ENCODE data around the gene PIN1.
"Not testable (repeated sequence)": the region's sequence is repeated elsewhere in the genome, so short reads cannot be mapped to it uniquely, and the experiment has no call there.

PIN1 gene

GRCh38 chr19:9834726-9835506, at the start of gene PIN1:
PIN1 (plus strand) TSS chr19:9835318; CDS start chr19:9835345, 27 bp downstream.
- DNase-seq (ENCODE audit: low spot score), result peak; percentile 99

DNA sequence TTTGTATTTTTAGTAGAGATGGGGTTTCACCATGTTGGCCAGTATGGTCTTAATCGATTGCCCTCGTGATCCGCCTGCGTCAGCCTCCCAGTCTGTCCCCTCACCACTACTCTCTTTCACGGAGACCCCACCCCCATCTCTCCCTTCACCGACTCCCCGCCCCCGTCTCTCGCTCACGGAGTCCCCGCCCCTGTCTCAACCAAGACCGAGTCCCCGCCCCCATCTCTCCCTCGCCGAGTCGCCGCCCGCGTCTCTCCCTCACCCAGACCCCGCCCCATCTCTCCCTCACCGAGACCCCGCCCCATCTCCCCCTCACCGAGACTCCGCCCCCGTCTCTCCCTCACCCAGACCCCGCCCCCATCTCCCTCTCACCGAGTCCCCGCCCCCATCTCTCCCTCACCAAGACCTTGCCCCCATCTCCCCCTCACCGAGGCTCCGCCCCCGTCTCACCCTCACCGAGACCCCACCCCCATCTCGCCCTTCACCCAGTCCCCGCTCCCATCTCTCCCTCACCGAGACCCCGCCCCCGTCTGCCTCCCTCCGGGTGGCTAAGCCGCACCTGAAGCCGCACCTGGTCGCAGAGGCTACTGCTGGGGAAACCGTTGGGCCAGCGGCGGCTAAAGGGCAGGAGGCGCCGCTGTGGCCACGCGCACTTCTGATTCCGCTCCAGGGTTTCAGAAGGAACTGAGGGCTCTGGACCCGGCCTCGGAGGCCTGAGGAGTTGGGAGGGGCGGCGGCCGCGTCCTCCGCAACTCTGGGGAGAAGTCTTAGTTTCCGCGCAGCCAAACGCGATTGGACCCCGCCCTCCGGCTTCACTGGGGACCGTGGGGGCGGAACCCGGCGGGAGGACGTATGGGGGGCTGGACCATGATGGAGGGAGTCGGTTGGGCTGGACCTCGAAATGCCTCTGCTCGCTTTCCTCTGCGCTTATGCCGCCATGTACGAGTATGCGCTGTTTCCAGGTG, 49.5 kb upstream of the PIN1 start:
- DNase-seq (ENCODE audit: low spot score), result peak; percentile 46

DNA sequence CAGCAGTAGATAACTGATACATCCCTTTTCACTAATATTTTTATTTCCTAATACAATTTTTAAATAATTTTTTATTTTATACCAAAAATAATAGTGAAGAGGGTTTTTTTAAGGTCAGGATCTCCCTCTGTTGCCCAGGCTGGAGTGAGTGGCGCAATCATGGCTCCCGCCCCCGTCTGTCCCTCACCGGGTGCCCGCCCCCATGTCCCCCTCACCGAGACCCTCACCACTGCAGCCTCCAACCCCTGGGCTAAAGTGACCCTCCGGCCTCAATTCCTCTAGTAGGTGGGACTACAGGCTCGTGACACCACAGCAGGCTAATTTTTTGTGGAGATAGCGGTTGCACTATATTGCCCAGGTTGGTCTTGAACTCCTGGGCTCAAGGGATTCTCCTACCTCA, 48.8 kb upstream of the PIN1 start:
- DNase-seq (ENCODE audit: low spot score), result no peak

DNA sequence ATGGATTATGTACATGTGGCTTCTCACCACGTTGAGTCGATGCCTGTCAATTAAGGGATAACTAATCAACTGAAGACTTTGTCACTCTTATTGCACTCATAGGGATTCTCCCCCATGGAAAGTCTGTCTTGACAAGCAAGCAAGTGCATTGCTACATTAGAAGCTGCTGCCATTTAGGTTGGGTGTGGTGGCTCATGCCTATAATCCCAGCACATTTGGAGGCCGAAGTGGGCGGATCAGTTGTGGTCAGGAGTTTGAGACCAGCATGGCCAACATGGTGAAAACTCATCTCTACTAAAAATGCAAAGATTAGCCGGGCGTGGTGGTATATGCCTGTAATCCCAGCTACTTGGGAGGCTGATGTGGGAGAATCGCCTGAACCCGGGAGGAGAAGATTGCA, 48.3 kb upstream of the PIN1 start:
- DNase-seq (ENCODE audit: low spot score), result no peak

- not testable (repeated sequence) for DNase-seq (ENCODE audit: low spot score)
Observed at GRCh38 chr19:9788604-9789003, 46.5 kb upstream of the PIN1 start.

DNA sequence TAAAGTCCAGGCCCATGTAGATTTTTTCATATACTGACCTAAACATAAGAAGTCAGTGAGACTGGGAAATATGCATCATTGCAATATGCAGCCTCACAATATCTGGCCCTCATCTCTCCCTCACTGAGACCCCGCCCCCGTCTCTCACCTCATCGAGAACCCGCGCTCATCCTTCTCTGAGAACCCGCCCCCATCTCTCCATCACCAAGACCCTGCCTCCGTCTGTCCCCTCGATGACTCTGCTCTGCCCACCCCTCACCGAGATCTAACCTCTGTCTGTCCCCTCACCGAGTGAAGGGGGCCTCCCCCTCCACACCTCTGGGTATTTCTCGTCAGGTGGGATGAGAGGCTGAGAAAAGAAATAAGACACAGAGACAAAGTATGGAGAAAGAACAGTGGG, 46.1 kb upstream of the PIN1 start:
- no peak for DNase-seq (ENCODE audit: low spot score)

DNA sequence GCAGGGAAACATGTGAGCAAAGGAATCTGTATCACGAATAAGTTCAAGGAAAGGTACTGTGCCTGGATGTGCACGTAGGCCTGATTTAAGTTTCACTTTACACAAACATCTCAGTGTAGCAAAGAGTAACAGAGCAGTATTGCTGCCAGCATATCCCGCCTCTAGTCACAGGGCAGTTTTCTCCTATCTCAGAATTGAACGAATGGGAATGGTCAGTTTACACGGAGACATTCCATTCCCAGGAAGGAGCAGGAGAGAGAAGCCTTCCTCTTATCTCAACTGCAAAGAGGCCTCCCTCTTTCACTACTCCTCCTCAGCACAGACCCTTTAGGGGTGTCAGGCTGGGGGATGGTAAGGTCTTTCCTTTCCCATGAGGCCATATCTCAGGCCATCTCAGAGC, 45.5 kb upstream of the PIN1 start:
- DNase-seq (ENCODE audit: low spot score), result not testable (repeated sequence)

DNA sequence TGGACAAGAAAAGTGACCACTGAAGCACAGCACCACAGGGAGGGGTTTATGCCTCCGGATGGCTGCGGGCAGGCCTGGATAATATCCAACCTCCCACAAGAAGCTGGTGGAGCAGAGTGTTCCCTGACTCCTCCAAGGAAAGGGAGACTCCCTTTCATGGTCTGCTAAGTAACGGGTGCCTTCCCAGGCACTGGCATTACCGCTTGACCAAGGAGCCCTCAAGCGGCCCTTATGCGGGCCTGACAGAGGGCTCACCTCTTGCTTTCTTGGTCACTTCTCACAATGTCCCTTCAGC, 44.1 kb upstream of the PIN1 start:
- not testable (repeated sequence) for DNase-seq (ENCODE audit: low spot score)

DNA sequence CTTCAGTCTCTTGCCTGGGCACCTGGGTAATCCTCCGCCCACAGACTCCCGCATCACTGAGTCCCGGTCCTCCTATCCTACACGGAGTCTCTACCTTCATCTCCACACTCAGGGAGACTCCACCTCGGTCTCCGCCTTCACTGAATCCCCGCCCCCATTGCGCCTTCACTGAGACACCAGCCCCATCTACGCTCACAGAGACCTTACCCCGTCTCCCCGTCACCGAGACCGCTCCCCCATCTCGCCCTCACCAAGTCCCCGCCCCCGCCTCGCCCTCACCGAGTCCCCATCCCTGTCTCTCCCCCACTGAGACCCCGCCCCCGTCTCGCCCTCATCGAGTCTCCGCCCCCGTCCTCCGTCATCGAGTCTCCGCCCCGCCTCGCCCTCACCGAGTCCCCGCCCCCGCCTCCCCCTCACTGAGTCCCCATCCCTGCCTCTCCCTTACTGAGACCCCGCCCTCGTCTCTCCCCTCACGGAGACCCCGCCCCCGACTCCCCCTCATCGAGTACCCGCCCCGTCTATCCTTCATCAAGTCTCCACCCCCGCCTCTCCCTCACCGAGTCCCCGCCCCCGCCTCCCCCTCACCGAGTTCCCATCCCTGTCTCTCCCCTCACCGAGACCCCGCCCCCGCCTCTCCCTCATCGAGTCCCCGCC, 43.4 kb upstream of the PIN1 start:
- DNase-seq (ENCODE audit: low spot score), result peak; percentile 57

- DNase-seq (ENCODE audit: low spot score), result no peak
Observed at GRCh38 chr19:9792206-9793070, 42.7 kb upstream of the PIN1 start.

DNA sequence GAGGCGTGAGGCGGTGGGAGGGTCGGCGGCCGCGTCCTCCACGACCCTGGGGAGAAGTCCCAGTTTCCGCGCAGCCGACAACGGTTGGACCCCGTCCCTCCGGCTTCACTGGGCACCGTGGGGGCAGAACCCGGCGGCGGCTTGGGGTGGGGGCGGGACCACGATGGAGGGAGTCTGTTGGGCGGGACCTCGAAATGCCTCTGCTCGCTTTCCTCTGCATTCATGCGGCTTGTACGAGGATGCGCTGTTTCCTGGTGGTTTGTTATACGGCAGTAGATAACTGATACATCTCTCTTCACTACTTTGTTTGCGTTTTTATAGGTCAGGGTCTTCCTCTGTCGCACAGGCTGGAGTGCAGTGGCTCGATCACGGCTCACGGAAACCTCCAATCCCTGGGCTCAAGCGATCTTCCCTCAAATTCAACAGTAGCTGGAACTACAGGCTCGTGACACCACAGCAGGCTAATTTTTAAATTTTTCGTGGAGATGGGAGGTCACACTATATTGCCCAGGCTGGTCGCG, 42.0 kb upstream of the PIN1 start:
- no peak for DNase-seq (ENCODE audit: low spot score)

DNA sequence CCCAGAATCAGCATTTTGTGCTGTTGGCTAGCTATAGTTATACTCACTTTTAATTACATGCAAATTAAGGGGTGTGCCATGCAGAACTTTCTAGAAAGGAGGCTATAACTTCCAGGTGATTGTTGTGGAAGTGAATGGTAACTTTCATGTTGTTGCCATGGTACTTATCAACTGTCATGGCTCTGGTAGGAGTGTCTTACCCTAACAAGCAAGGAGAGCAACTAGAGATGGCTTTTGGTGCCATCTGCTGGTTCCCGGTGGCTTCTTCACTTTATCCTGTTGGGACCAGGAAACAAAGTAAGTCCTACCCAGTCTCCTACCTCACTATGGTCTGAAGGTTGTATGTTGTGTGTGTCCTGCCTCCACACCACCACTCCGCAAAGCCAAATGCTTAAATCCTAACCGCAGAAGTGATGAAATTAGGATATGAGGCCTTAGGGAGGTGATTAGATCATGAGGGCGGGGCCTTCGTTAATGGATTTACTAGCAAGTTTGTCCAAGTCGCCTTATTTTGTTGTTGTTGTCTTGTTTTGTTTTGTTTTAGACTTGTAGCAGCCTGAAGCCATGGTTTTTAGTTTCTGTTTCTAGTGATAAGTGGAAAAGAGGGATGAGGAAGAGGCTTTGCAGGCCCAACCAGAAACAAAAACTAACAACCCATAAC, 38.9 kb upstream of the PIN1 start:
- peak; percentile 78 for DNase-seq (ENCODE audit: low spot score)

- DNase-seq (ENCODE audit: low spot score), result no peak
Observed at GRCh38 chr19:9797871-9798270, 37.2 kb upstream of the PIN1 start.

DNA sequence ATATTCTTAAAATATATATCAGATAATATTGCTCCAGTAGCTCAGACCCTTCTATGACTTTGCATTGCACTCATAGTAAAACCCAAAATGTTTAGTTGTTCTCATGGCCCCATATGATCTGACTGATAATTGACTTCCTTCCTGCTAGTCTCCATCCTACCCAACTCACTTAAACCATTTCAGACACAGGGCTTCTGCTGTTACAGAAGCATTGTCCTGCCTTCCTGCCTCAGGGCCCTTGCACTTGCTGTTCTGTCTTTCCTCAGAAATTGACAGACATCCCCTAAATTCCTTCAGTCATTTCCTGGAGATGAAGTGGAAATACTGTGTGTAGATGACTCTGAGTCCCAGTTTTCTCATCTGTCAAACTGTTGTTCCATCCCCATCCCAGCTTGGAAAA, 36.0 kb upstream of the PIN1 start:
- no peak for DNase-seq (ENCODE audit: low spot score)

DNA sequence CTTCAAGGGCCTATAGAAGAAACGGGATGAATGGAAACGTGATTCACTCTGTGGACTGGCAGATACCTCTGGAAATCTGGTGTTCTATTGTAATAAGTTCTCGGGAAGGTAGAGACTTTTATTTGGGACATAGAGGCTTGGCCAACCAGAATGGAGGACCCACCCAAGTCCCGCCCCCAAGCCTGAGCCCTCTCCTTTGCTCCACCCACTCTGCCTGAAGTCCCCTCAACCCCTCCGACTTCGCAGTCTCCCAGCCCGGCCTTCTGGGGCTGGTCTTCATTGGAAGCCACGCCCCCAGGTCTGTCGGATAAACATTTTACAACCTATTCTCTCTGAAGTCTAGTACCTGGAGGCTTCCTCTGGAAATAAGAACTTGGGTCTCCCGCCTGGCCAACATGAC, 33.1 kb upstream of the PIN1 start:
- no peak for DNase-seq (ENCODE audit: low spot score)

DNA sequence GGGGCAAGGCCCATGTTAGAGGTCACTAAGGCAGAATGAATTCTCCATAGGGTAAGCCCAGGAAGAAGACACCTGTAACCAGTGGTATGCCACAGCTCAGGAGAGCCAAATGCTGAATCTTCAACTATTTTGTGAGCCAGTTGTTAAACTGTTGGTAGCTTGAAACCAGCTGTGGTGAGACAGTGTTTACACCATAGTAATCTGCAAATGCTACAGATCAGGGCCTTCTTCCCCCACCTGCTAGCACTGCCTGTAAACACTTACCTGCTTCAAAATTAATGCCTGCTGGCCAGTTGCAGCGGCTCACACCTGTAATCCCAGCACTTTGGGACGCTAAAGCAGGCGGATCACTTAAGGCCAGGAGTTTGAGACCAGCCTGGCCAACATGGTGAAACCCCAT, 28.3 kb upstream of the PIN1 start:
- DNase-seq (ENCODE audit: low spot score), result no peak

DNA sequence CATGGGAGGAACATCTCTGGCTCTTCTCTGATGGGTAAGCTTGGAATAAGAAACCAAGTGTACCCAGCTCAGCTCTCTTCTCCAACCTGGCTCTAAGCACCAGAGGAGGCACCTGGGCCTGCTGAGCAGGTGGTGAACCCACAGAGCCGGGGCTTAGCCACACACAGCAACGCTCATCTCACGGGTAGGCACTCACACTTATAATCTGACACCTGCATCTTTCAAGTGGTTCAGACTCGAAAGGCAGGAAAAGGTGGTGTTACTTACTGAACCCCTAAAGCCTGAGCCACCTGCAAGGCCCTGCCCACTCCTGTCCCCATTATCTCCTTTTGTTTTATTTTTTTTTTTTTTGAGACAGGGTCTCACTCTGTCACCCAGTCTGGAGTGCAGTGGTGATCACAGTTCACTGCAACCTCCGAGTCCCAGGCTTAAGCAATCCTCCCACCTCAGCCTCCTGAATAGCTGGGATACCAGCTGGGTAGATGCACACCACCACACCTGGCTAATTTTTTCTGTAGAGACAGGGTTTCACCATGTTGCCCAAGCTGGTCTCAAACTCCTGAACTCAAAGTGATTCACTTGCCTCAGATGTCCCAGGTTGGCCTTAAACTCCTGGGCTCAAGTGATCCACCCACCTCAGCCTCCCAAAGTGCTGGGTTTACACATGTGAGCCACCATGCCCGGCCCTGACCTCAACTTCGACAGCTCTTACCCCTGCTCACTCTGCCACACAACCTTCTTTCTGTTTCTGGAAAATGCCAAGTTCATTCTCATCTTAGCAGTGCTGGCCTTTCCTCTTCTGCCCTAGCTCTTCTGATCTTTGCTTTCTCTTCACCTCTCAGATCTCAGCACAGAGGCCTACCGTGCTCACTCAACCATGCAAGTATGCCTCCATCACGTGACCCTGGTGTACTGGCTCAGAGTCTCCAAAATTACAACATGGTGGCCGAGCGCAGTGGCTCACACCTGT, 26.0 kb upstream of the PIN1 start:
- no peak for DNase-seq (ENCODE audit: low spot score)

- no peak for DNase-seq (ENCODE audit: low spot score)
Observed at GRCh38 chr19:9811139-9811538, 24.0 kb upstream of the PIN1 start.

- DNase-seq (ENCODE audit: low spot score), result no peak
Observed at GRCh38 chr19:9818175-9818733, 16.9 kb upstream of the PIN1 start.

Data from kidney capillary endothelial cell (primary cell).